Naive B cell (primary cell): ENCODE measurements around the gene NPHP4. TPM values are rescaled to one million over a fixed set of nuclear protein-coding genes. Genes with fewer than 3 reads are reported as not detected.

ENCODE experiments used
- ATAC-seq, 2 donors: fragments of 150-1000 bp; cut with Tn5 transposase; 2 replicates each; pipeline ENCODE4 v1.10.0; 2021; ENCODE audit warnings: low read depth in 2 of 2, mild to moderate bottlenecking in 2 of 2, moderate library complexity in 2 of 2
- DNase-seq: peaks from one replicate; pipeline ENCODE4 v3.0.0; 2022
- H3K27ac Mint-ChIP-seq, 6 donors: one replicate each; pipeline ENCODE4 v1.8.0; 2020 to 2022; ENCODE audit warnings: mild to moderate bottlenecking in 6 of 6, mixed read lengths in 6 of 6, moderate library complexity in 5 of 6, inconsistent platforms in 2 of 6
- H3K27me3 Mint-ChIP-seq, 3 donors: one replicate each; pipeline ENCODE4 v1.8.0; 2021 to 2022; ENCODE audit warnings: mixed read lengths in 3 of 3, mild to moderate bottlenecking in 1 of 3
- H3K36me3 Mint-ChIP-seq, 2 donors: one replicate each; pipeline ENCODE4 v1.8.0; 2020 to 2022; ENCODE audit warnings: mixed read lengths in 2 of 2, inconsistent platforms in 1 of 2, mild to moderate bottlenecking in 1 of 2
- H3K4me1 Mint-ChIP-seq, 3 donors: one replicate each; pipeline ENCODE4 v1.8.0; 2020 to 2022; ENCODE audit warnings: mixed read lengths in 3 of 3, inconsistent platforms in 1 of 3, mild to moderate bottlenecking in 1 of 3, moderate library complexity in 1 of 3
- H3K4me3 Mint-ChIP-seq, 8 donors: one replicate each; pipeline ENCODE4 v1.8.0; 2020 to 2022; ENCODE audit warnings: mild to moderate bottlenecking in 8 of 8, mixed read lengths in 8 of 8, moderate library complexity in 8 of 8, inconsistent platforms in 2 of 8
- H3K9me3 Mint-ChIP-seq, 7 donors: one replicate each; pipeline ENCODE4 v1.8.0; 2020 to 2022; ENCODE audit warnings: mixed read lengths in 7 of 7, mild to moderate bottlenecking in 5 of 7, inconsistent platforms in 2 of 7, moderate library complexity in 1 of 7
- polyA plus RNA-seq, 6 donors: library from polyadenylated mRNA; unstranded; fragments of 300-500 nt; fragmentation: Illumina TruSeq; gene quantifications; one replicate each; pipeline ENCODE4 v1.2.3, GENCODE V29; 2021; ENCODE audit warnings: low read depth in 6 of 6

The NPHP4 gene
- polyA plus RNA-seq, 6 donors from 2014 or later = 0.51 to 1.1 (median 0.68) TPM; not detected in 1

DNA sequence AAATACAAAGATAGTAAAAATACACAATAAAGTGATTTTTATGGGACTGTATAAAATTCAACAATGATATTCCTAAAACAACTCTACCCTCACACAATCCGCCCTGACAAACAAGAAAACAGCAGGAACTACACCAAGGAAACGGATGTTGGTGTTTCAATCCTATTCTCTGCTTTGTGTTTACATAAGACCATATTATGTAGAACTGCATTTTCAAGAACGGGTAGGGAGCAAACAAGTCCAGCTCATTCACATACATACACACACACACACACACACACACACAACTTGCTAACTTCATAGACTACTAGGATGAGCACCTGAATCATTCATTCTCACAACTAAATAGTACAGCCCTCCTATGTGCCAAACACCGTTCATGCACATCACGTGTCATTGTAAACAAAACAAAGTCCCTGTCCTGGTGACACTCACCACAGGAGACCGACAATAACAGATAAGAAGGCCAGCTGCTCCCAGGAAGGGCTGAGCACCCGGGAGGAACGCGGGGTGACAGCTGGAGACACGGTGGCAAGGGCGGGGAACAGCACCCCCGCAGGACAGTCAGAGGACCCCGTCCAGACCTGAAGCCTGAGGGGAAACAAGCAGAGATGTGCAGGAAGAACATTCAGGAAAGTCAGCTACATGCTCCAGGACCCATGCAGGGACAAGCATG is 43.0 kb downstream of the NPHP4 start:
- DNase-seq (no peak), ATAC-seq (no peak)
- peaks cover 5 to 21% (median 16%) of the 10 kb centered on the region in 3 donors for H3K27me3 Mint-ChIP-seq
- peaks cover 0 to under 1% (median 0%) of the 10 kb centered on the region in 7 donors for H3K9me3 Mint-ChIP-seq
- peak overlapping the region in 1 of 8 donors; percentile 31 for H3K4me3 Mint-ChIP-seq
- H3K36me3 Mint-ChIP-seq = peaks cover 8 to 16% of the 10 kb centered on the region in 2 donors
- peaks cover 4 to 5% (median 5%) of the 10 kb centered on the region in 3 donors for H3K4me1 Mint-ChIP-seq
- no peak overlapping the region for H3K27ac Mint-ChIP-seq

DNA sequence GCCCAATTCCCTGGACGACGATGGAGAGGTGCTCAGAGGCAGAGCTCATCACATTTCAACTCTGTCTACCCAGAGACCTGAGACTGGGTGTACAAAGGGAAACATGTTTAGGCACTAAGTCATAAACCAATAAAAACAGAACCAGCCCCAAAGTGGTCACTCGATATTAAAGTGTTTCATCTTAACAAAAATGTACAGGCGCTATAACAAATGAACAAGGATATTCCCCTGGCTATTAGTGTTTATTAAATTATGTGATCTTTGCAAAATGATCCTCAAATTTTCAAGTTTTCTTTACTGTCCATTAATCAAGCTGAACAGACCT is 43.6 kb downstream of the NPHP4 start:
- H3K9me3 Mint-ChIP-seq = no peaks in the 10 kb centered on the region
- ATAC-seq (no peak), DNase-seq (no peak)
- H3K4me3 Mint-ChIP-seq = no peak overlapping the region
- peaks cover 0 to 5% (median 5%) of the 10 kb centered on the region in 3 donors for H3K4me1 Mint-ChIP-seq
- H3K27me3 Mint-ChIP-seq = peaks cover 5 to 21% (median 16%) of the 10 kb centered on the region in 3 donors
- no peak overlapping the region for H3K27ac Mint-ChIP-seq
- peaks cover 8 to 16% of the 10 kb centered on the region in 2 donors for H3K36me3 Mint-ChIP-seq

DNA sequence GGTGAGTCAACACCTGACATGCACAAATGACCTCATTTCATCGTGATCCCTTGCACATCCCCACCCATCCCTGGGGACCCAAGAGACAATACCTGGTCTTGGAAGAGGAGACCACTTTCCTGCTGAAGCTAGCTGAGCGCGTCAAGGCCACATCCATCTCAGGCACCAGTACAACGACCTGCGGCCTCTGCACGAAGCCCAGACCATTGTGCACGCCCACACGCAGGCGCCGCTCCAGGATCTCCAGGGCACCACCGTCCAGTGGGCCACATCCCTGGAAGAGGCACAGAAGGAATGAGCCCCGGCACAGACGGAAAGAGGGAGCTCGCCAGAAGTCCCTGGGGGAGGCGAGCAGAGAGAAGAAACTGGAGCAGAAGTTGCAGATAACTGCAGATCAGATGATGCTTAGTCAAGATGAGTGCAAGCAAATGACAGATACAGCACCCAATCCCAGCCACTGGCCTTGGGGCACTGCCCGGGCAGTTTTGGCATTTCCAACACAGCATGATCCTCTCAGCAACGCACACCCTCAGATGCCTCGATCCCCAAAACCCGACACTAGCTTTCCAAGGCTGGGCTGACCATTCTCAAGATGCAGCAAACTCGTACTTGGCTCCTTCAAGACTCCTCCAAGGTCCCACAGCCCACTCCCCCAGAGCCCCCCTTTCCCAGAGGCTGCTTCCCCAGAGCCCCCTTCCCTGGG is 44.1 kb downstream of the NPHP4 start:
- no peak overlapping the region for H3K27ac Mint-ChIP-seq
- H3K4me3 Mint-ChIP-seq = no peak overlapping the region
- no peak for ATAC-seq
- H3K36me3 Mint-ChIP-seq = peaks cover 8 to 16% of the 10 kb centered on the region in 2 donors
- peaks cover 5 to 21% (median 16%) of the 10 kb centered on the region in 3 donors for H3K27me3 Mint-ChIP-seq
- H3K9me3 Mint-ChIP-seq = no peaks in the 10 kb centered on the region
- H3K4me1 Mint-ChIP-seq = peaks cover 0 to 5% (median 5%) of the 10 kb centered on the region in 3 donors
- DNase-seq = no peak

DNA sequence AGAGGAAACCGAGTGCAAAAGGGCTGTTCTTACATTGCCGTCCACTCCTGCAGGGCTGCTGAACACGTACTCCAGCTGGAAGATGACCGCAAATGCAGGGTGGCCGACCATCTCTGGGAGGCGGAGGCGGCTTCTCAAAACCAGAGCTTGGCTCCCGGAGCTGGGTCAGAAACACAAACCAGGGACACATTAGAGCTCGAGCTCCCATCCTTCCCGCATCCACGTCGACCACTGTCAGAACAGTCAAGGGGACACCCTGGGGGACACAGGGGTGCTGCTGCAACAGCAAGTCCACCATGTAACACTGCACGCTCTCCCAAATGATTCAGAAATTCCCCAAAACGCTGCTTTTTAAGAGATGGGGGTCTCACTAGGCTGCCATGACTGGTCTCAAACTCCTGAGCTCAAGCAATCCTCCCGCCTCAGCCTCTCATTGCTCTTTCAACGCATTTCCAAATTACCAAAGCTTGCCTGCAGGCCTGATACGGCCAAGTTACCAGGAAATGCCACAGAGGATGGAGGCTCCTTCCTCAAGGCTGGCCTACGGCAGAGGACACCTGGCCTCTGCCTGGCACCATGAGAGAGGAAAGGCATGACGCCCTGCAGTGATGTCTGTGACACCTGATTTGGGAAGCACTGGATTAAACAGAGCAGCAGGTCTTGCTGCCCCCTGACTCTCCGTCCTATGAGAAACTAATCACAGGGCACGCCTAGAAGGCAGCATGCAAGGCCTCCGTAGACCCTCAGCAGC is 45.0 kb downstream of the NPHP4 start:
- H3K36me3 Mint-ChIP-seq = peaks cover 8 to 16% of the 10 kb centered on the region in 2 donors
- H3K27ac Mint-ChIP-seq = peak overlapping the region in 1 of 6 donors; percentile 30
- ATAC-seq = no peak
- H3K4me1 Mint-ChIP-seq = peaks cover 0 to 5% (median 5%) of the 10 kb centered on the region in 3 donors
- no peak overlapping the region for H3K4me3 Mint-ChIP-seq
- H3K9me3 Mint-ChIP-seq = no peaks in the 10 kb centered on the region
- no peak for DNase-seq
- peaks cover 5 to 21% (median 16%) of the 10 kb centered on the region in 3 donors for H3K27me3 Mint-ChIP-seq

DNA sequence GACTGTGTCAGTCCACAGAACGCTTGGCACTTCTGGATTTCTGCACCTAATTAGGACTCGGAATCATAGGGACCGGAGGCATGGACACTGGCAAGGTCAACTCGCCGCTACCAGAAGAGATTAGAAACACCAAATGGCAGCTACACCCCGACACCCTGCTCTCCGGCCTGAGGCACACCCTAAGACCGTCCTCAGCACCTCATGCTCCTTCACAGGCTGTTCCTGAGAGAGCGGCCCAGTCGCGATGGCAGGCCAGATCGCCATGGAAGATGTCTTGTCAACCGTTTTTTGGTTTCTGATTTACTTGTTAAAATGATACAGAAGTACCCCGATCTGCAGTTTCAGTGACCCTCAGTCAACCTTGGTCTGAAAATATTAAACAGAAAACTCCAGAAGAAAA is 46.8 kb downstream of the NPHP4 start:
- DNase-seq (no peak), ATAC-seq (no peak)
- H3K4me3 Mint-ChIP-seq = no peak overlapping the region
- H3K27ac Mint-ChIP-seq = no peak overlapping the region
- H3K9me3 Mint-ChIP-seq = peaks cover 0 to 1% (median 0%) of the 10 kb centered on the region in 7 donors
- H3K4me1 Mint-ChIP-seq = peaks cover 0 to 3% (median 0%) of the 10 kb centered on the region in 3 donors
- peaks cover 8 to 16% of the 10 kb centered on the region in 2 donors for H3K36me3 Mint-ChIP-seq
- H3K27me3 Mint-ChIP-seq = peaks cover 5 to 11% (median 6%) of the 10 kb centered on the region in 3 donors

DNA sequence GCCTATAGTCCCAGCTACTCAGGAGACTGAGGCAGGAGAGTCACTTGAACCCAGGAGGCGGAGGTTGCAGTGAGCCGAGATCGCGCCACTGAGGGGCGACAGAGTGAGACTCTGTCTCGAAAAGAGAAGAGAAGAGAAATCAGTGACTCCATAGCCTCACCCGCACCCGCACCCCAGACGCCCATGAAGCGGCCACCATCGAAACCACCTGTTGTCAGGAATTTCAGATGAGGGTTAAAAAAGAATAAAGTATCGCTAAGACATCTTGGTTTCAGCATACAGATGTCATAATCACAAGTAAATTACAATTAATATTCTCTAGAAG is 47.4 kb downstream of the NPHP4 start:
- Mint-ChIP-seq H3K27me3 (peaks cover 5 to 11% (median 6%) of the 10 kb centered on the region in 3 donors), H3K4me1 (peaks cover 0 to 3% (median 0%) of the 10 kb centered on the region in 3 donors), H3K36me3 (peaks cover 8 to 16% of the 10 kb centered on the region in 2 donors), H3K4me3 (no peak overlapping the region), H3K27ac (peak overlapping the region in 1 of 6 donors; percentile 30), H3K9me3 (peaks cover 0 to 1% (median 0%) of the 10 kb centered on the region in 7 donors)
- DNase-seq = no peak
- no peak for ATAC-seq

DNA sequence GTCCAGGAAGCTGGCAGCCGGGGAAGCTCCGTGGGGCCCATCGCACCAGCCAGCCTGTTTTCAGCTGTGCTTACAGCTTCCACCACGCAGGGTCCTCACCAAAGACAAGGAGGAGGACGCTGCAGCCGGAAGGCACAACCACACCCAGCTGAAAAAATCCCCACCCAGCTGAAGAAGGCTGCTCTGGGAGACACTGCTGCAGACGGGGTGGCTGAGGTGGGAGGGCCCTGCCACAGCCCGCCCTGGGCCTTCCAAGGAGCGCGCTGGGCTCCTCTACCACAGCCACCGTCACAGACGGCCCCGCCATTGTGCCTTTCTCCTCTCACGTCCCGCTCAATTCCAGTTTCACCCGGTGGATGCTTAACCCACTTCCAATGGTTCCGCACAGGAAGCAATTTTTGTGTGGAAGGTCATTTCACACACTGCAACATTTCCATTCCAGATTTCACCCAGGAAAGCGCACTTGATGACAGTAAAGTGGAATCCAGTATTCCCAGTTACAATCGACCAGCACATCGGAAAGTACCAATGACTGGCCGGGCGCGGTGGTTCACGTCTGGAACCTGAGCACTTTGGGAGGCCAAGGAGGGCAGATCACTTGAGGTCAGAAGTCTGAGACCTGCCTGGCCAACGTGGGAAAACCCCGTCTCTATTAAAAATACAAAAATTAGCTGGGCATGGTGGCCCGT is 47.9 kb downstream of the NPHP4 start:
- Mint-ChIP-seq H3K27ac (peak overlapping the region in 1 of 6 donors; percentile 30), H3K4me1 (peaks cover 0 to 3% (median 0%) of the 10 kb centered on the region in 3 donors), H3K4me3 (no peak overlapping the region), H3K36me3 (peaks cover 3 to 15% of the 10 kb centered on the region in 2 donors), H3K27me3 (peaks cover under 1 to 6% (median 3%) of the 10 kb centered on the region in 3 donors), H3K9me3 (peaks cover 0 to 1% (median 0%) of the 10 kb centered on the region in 7 donors)
- DNase-seq = no peak
- no peak for ATAC-seq

DNA sequence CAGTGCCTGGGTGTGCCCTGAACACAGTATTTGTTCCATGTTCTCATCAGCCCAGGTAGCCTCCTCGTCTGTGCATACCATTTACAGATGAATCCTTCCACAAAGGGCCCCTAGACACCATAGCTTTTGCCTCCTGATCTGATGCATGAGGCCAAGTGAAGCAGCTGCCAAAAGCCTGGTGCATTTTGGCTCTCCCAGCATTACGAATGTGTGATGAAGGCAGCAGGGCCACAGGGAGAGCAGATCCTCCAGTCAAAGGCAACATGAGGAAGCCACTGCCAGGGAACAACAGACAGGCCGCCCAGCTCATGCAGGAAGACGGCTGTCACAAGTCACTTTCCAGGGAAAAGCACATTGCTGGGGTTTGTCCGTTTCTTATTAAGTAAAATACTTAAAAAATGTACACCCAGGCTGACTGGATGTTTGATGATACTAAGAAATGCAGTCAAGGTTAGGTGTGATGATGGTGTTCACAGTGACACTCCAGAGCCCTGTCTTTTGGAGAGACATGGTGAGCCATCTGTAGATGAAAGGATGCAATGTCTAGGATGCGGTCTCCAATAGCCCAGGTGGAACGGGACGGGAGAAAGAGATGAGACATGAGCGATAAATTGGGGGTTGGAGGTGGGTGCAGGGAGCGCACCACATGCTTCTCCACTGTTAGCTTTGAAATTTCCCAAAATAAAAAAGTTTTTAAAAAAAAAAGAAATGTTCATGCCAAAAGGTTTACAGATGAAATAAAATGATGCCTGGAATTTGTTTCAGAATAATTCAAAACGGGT is 48.7 kb downstream of the NPHP4 start:
- Mint-ChIP-seq H3K27me3 (no peaks in the 10 kb centered on the region), H3K4me1 (peaks cover 0 to 3% (median 0%) of the 10 kb centered on the region in 3 donors), H3K9me3 (peaks cover 0 to 1% (median 0%) of the 10 kb centered on the region in 7 donors), H3K36me3 (peaks cover 0 to 10% of the 10 kb centered on the region in 2 donors), H3K27ac (peak overlapping the region in 1 of 6 donors; percentile 38), H3K4me3 (no peak overlapping the region)
- DNase-seq (no peak), ATAC-seq (no peak)

DNA sequence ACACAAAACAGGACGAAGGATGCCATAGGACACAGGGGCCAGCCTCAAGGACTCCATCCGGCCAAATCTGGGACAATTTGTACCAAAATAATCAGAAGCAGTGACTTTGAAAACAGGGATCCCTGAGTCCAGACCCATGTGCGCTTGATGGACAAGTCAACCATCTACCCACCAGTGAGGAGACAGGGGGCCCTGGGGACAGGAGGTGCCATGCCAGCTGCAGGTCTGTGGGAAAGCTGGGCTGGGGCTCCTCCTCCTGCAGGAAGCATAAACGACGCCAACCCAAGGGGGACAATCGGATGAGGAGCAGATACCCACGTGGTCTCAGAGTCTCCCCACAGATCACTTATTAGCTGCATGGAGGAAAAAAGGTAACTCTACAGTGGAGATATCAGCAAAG is 50.6 kb downstream of the NPHP4 start:
- Mint-ChIP-seq H3K9me3 (peaks cover 0 to 1% (median 0%) of the 10 kb centered on the region in 7 donors), H3K36me3 (peaks cover 4 to 10% of the 10 kb centered on the region in 2 donors), H3K27me3 (no peaks in the 10 kb centered on the region), H3K4me3 (no peak overlapping the region), H3K4me1 (peaks cover 0 to 3% (median 0%) of the 10 kb centered on the region in 3 donors), H3K27ac (peak overlapping the region in 2 of 6 donors; percentile 51 to 74)
- ATAC-seq (no peak), DNase-seq (no peak)

DNA sequence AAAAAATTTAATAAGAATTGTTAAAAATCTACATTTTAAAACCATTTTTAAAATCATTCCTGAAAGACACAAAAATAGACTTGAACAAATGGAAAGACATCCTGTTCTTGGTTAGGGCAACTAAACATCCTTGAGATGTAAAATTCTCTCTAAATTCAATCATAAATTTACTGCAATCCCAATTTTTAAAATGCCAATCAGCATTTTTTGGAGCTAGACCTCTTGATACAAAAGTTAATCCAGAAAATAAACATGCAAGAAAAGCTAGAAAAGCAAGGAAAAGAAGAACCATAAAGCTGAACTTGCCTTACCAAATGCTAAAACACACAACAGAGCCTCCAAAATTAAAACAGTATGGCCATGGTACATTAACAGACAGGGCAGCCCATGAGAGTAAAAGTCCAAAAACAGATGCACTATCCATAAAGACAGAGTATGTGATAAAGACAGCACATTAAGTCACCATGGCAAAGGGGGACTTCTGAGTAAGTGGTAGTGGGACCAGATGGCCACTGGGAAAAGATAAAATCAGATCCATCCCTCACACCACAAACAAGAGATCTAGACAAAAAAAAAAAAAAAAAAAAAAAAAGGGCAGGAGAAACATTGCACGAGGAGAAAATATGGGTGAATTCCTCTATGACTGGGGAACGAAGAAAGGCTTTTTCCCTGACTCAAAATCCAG is 51.4 kb downstream of the NPHP4 start:
- peaks cover 0 to 1% (median 0%) of the 10 kb centered on the region in 7 donors for H3K9me3 Mint-ChIP-seq
- ATAC-seq = no peak
- H3K36me3 Mint-ChIP-seq = peaks cover 3 to 14% of the 10 kb centered on the region in 2 donors
- H3K4me1 Mint-ChIP-seq = peaks cover 0 to 3% (median 0%) of the 10 kb centered on the region in 3 donors
- no peaks in the 10 kb centered on the region for H3K27me3 Mint-ChIP-seq
- DNase-seq = no peak
- H3K27ac Mint-ChIP-seq = no peak overlapping the region
- no peak overlapping the region for H3K4me3 Mint-ChIP-seq

DNA sequence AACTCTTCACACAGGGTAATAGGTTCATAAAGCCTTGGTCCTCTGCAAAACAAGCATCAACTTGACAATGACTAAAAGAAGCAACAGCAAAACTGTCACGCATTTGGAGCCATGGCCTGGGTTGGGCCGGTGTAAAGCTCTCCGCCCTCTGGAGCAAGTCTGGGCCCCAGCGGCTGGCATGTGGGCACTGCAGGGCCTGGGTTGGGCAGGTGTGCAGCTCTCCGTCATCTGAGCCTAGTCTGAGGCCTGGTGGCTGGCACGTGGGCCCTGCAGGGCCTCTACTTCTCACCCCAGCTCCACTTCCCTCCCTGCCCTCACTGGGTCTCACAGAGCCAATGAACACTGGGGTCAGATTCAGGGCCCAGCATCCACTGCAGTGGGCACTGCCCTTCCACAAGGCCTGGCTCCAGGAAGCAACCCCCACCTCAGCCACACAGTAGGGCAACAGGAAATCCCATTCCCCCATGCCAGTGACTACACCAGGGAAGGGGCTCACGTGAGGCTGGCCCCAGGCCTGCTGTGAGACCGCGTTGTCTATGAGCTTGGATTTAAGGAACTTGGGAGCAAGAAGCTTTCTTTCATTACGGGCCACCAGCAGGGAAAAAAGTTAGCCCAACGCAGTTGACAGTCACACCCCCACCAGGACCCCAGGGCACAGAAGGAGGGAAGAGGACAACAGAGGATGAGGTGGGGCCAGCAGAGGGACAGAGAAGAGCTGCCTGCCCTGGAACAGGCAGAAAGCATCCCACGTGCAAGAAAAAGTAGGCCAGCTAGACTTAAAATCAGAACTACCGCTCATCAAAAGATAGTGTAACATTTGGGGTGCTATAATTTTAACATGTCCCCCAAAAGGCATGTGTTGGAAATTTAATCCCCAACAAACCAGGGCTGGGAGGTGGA is 52.7 kb downstream of the NPHP4 start:
- no peak for ATAC-seq
- peaks cover 0 to 1% (median 0%) of the 10 kb centered on the region in 7 donors for H3K9me3 Mint-ChIP-seq
- H3K4me1 Mint-ChIP-seq = peaks cover 0 to 3% (median 0%) of the 10 kb centered on the region in 3 donors
- H3K27ac Mint-ChIP-seq = no peak overlapping the region
- H3K27me3 Mint-ChIP-seq = no peaks in the 10 kb centered on the region
- H3K4me3 Mint-ChIP-seq = no peak overlapping the region
- peaks cover 3 to 14% of the 10 kb centered on the region in 2 donors for H3K36me3 Mint-ChIP-seq
- no peak for DNase-seq
